ENCODE measurements around the gene RGR.

DNA sequence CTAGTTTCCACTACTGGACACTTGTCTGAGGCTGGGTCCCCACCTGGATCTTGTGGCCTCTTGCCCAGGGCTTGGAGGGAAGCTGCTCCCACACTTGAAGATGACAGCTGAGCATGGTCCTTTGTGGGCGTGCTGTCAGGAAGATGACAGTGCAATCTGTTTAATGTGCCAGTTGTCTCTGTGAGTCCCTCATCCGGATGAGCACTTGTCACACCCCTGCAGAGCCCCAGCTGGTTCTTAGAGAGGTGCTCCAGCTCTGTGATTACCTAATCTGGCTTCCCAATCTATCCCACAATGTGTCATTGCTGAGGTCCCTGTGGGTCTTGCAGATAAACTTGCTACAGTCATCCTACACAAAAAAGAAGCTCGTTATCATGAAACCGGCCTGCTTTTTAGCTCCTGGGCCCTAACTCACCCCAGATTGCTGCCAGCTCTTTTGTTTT, 48.7 kb downstream of the RGR start:
- TF ChIP-seq CTCF (IDR thresholded peaks at IDR 0.05) (no peak), POLR2A (IDR thresholded peaks at IDR 0.05) (no peak)

Data from Peyer's patch (tissue), 4 donors.